Activated naive CD4-positive, alpha-beta T cell treated with anti-CD3 and anti-CD28 coated beads for 36 hours (primary cell): ENCODE results near the gene ALX3. TPM values are rescaled to one million over a fixed set of nuclear protein-coding genes. Genes with fewer than 3 reads are reported as not detected.

Experiments used
- CTCF ChIA-PET: fragments of 350-600 bp; sonication (Branson Sonifier 250); formaldehyde crosslinking; loops from one replicate; lab custom pipeline; 2021; ENCODE audit warnings: antibody characterized with exemption; lab: Charles Lee
- DNase-seq: peaks from one replicate; pipeline ENCODE4 v3.0.0-alpha.2; 2020
- H3K27ac Mint-ChIP-seq: one replicate; pipeline ENCODE4 v1.8.0; 2021; ENCODE audit warnings: mild to moderate bottlenecking, mixed read lengths
- H3K27me3 Mint-ChIP-seq: one replicate; pipeline ENCODE4 v1.8.0; 2021; ENCODE audit warnings: low read depth, mixed read lengths
- H3K36me3 Mint-ChIP-seq: one replicate; pipeline ENCODE4 v1.8.0; 2021; ENCODE audit warnings: low read depth, mixed read lengths
- H3K4me1 Mint-ChIP-seq: one replicate; pipeline ENCODE4 v1.8.0; 2021; ENCODE audit warnings: low read depth, mixed read lengths
- H3K4me3 Mint-ChIP-seq: one replicate; pipeline ENCODE4 v1.8.0; 2021; ENCODE audit warnings: mild to moderate bottlenecking, moderate library complexity, mixed read lengths
- H3K9me3 Mint-ChIP-seq: one replicate; pipeline ENCODE4 v1.8.0; 2021; ENCODE audit warnings: mixed read lengths
- intact Hi-C: fragments of 100-400 bp; cut with micrococcal nuclease; formaldehyde crosslinking; loops from one replicate; pipeline ENCODE4 v1.15.1; 2023
- total RNA-seq, 2 experiments: library from RNA; stranded (reverse); gene quantifications; one replicate each; pipeline ENCODE4 v1.2.3, GENCODE V29; 2021

The ALX3 gene
- total RNA-seq = not detected

DNA sequence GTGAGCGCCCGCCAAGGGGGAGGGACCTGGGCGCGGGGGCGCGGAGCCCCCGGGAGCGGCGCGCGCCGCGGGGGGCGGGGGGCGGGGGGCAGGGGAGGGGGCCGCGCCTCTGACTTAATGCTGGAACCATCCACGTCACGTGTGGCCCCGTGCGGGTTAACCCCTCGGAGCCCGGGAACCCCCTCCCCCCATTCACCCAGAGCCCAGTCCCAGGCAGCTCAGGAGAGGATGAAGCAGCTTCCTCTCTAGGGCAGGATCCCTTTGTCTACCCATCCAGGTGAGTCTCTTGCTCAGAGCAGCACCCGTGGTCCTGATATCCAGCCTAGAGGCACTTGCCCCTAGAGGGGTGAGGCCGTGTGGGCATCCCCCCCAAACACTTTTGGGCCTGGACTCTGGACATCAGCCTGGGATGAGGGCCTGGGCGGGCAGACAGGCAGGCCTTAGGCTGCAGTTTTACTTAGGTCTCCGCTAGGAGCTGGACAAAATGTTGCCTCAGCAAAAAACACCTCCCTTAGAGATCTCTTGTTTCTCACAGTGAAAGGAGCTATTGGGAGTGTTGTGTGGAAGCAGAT, at the start of gene ALX3:
ALX3 (minus strand) TSS at position 2 of the 572 bp plus-strand sequence. CDS start 60 bp downstream, outside the sequence.
- no peak for DNase-seq
- peaks cover 61% of the 10 kb centered on the region for H3K27me3 Mint-ChIP-seq
- no peaks in the 10 kb centered on the region for H3K9me3 Mint-ChIP-seq
- H3K4me1 Mint-ChIP-seq = peaks cover 14% of the 10 kb centered on the region
- peak within 1 kb of the TSS; percentile 52 for H3K4me3 Mint-ChIP-seq
- intact Hi-C loops = no loop called here
- CTCF ChIA-PET = interaction anchor here (1.0 to 2.1 kb wide), 5 partner anchors 11 to 41 kb away, joined by 3 to 16 read pairs (median 4); no protein-coding TSS in a partner anchor
- no peak within 1 kb of the TSS for H3K27ac Mint-ChIP-seq
- H3K36me3 Mint-ChIP-seq = no peaks in the 10 kb centered on the region

DNA sequence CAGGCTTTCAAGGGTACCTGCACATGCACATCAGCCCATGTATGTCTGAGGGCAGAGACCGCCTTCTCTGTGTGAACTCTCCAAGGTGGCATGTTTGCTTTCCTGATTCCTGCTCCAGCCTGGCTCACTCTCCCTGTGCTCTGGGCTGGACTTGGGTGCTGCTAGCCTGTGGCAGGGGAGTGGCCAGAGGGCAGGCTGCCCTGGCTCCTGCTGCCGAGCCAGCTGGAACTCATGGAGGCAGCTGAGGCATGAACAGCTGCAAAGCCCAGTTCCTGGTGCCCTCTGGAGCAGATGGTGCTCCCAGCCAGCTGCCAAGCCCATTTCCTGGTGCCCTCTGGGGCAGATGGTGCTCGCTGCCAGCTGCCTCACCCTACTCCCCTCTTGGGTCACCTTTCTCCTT, 49.4 kb upstream of the ALX3 start:
- Mint-ChIP-seq H3K27ac (no peak overlapping the region), H3K27me3 (peaks cover 20% of the 10 kb centered on the region), H3K36me3 (peaks cover 3% of the 10 kb centered on the region), H3K4me3 (no peak overlapping the region), H3K9me3 (peaks cover 5% of the 10 kb centered on the region), H3K4me1 (peaks cover 4% of the 10 kb centered on the region)
- CTCF ChIA-PET = interaction anchor here (0.6 kb wide), 1 partner anchor 15 kb away, joined by 5 read pairs; no protein-coding TSS in a partner anchor
- intact Hi-C loops = no loop called here
- no peak for DNase-seq

DNA sequence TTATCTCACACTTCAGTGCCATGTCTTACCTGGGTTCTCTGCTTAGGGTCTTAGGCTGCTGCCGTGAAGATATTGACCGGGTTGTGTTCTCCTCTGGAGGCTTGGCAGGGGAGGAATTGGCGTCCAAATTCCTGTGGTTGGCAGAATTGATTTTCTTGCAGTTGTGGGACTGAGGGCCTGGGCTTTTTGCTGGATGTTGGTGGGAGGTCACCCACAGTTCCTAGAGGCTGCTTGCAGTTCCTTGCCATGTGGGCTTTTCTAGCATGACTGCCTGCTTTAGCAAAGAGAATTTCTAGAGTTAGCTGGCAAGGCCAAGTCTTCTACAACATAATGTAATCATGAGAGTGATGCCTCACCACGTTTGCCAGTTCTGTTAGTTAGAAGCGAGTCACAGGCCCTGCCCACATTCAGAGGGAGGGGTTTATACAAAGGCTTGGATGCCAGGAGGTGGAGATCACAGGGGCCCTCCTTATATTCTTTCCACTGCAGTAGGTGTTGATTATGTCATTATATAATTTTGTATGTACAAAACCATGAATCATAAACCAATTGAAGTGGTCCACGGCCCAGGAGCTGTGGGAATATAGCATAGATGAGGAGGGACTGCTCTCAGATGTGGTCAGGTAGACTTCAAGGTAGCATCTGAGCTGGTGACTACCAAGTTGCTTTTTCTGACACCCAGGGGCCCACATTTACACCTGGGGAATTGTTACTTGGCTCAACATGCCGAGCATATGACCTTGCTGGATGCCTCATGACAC, 48.3 kb upstream of the ALX3 start:
- peaks cover 17% of the 10 kb centered on the region for H3K27me3 Mint-ChIP-seq
- intact Hi-C loops = no loop called here
- no peak overlapping the region for H3K27ac Mint-ChIP-seq
- H3K9me3 Mint-ChIP-seq = peaks cover 5% of the 10 kb centered on the region
- peaks cover 3% of the 10 kb centered on the region for H3K36me3 Mint-ChIP-seq
- peaks cover 4% of the 10 kb centered on the region for H3K4me1 Mint-ChIP-seq
- CTCF ChIA-PET = interaction anchor here (0.6 to 3.0 kb wide), 3 partner anchors 14 to 59 kb away, joined by 5 to 12 read pairs (median 11); no protein-coding TSS in a partner anchor
- no peak overlapping the region for H3K4me3 Mint-ChIP-seq
- DNase-seq = peak; percentile 50

GRCh38 chr1:110114784-110115183, 44.3 kb upstream of the ALX3 start:
- intact Hi-C loops = no loop called here
- H3K36me3 Mint-ChIP-seq = no peaks in the 10 kb centered on the region
- no peaks in the 10 kb centered on the region for H3K9me3 Mint-ChIP-seq
- H3K4me1 Mint-ChIP-seq = peaks cover 4% of the 10 kb centered on the region
- H3K27ac Mint-ChIP-seq = no peak overlapping the region
- H3K4me3 Mint-ChIP-seq = no peak overlapping the region
- no peak for DNase-seq
- H3K27me3 Mint-ChIP-seq = peaks cover 10% of the 10 kb centered on the region
- CTCF ChIA-PET = interaction anchor here (0.9 to 3.2 kb wide), 6 partner anchors 10 to 394 kb away, joined by 3 to 25 read pairs (median 5); no protein-coding TSS in a partner anchor

- H3K36me3 Mint-ChIP-seq = no peaks in the 10 kb centered on the region
Observed at GRCh38 chr1:110114173-110114572, 43.7 kb upstream of the ALX3 start.

GRCh38 chr1:110113551-110113950, 43.1 kb upstream of the ALX3 start:
- intact Hi-C loops = no loop called here
- H3K9me3 Mint-ChIP-seq = no peaks in the 10 kb centered on the region
- CTCF ChIA-PET = interaction anchor here (1.1 to 2.4 kb wide), 4 partner anchors 10 to 83 kb away, joined by 3 to 7 read pairs (median 5); no protein-coding TSS in a partner anchor
- H3K36me3 Mint-ChIP-seq = no peaks in the 10 kb centered on the region
- H3K27ac Mint-ChIP-seq = no peak overlapping the region
- DNase-seq = no peak
- H3K27me3 Mint-ChIP-seq = peaks cover 11% of the 10 kb centered on the region
- no peak overlapping the region for H3K4me3 Mint-ChIP-seq
- peaks cover under 1% of the 10 kb centered on the region for H3K4me1 Mint-ChIP-seq

More at GRCh38 chr1:110114173-110114572, 43.7 kb upstream of the ALX3 start:
- CTCF ChIA-PET = interaction anchor here (1.1 to 2.4 kb wide), 4 partner anchors 10 to 84 kb away, joined by 3 to 7 read pairs (median 5); no protein-coding TSS in a partner anchor
- H3K4me1 Mint-ChIP-seq = peaks cover 4% of the 10 kb centered on the region
- intact Hi-C loops = no loop called here
- peaks cover 11% of the 10 kb centered on the region for H3K27me3 Mint-ChIP-seq
- H3K27ac Mint-ChIP-seq = no peak overlapping the region
- no peak for DNase-seq
- no peak overlapping the region for H3K4me3 Mint-ChIP-seq
- H3K9me3 Mint-ChIP-seq = no peaks in the 10 kb centered on the region

- Mint-ChIP-seq H3K4me1 (no peaks in the 10 kb centered on the region), H3K27me3 (peaks cover 11% of the 10 kb centered on the region), H3K4me3 (no peak overlapping the region), H3K36me3 (no peaks in the 10 kb centered on the region), H3K9me3 (no peaks in the 10 kb centered on the region), H3K27ac (no peak overlapping the region)
- no peak for DNase-seq
- intact Hi-C loops = no loop called here
- CTCF ChIA-PET = interaction anchor here (1.3 to 2.4 kb wide), 3 partner anchors 24 to 58 kb away, joined by 3 to 7 read pairs (median 6); no protein-coding TSS in a partner anchor
Observed at GRCh38 chr1:110112656-110113055, 42.2 kb upstream of the ALX3 start.

- no peaks in the 10 kb centered on the region for H3K9me3 Mint-ChIP-seq
- no peaks in the 10 kb centered on the region for H3K4me1 Mint-ChIP-seq
- no peaks in the 10 kb centered on the region for H3K36me3 Mint-ChIP-seq
- peaks cover 7% of the 10 kb centered on the region for H3K27me3 Mint-ChIP-seq
- H3K4me3 Mint-ChIP-seq = no peak within 1 kb of the TSS
- CTCF ChIA-PET = interaction anchor here (1.3 to 1.5 kb wide), 2 partner anchors 53 to 58 kb away, joined by 3 to 6 read pairs; no protein-coding TSS in a partner anchor
- intact Hi-C loops = no loop called here
- H3K27ac Mint-ChIP-seq = no peak within 1 kb of the TSS
- DNase-seq = no peak
Observed at GRCh38 chr1:110112143-110112542, 41.7 kb upstream of the ALX3 start, which contains the start of gene UBL4B. Gene UBL4B, plus strand, starts transcription at chr1:110112443. Its CDS starts 92 bp downstream, at chr1:110112535.

- no peak overlapping the region for H3K27ac Mint-ChIP-seq
- CTCF ChIA-PET = interaction anchor here (3.6 kb wide), 1 partner anchor 23 kb away, joined by 10 read pairs; no protein-coding TSS in a partner anchor
Observed at GRCh38 chr1:110111081-110111480, 40.6 kb upstream of the ALX3 start.

DNA sequence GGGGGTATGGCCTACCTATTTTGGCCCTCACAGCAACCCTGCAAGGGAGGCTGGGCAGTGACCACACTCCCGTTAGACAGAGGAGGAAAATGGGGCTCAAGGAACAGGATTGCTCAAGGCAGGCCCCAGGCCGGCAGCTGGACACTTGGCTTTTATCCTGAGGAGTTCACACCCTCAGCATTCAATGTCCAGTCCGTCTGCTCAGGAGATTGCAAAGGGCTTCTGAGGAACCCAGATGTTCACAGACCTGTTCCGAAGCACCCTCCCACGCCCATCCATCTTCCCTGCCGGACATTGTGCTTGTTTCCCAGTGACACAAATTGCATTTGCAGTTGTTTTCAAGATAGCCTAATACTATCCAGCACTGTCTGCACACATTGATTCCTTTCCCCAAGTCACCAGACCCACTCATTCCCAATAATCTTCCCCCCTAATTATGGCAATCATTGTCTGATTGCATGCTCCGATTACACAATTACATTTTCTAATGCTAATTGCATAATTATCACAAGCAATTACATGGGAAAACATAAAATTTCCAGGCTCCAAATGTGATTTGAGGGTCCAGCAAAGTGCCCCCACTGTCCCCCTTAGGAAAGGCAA, 37.5 kb upstream of the ALX3 start:
- H3K4me1 Mint-ChIP-seq = no peaks in the 10 kb centered on the region
- intact Hi-C loops = no loop called here
- H3K4me3 Mint-ChIP-seq = no peak overlapping the region
- H3K27me3 Mint-ChIP-seq = peaks cover 2% of the 10 kb centered on the region
- H3K9me3 Mint-ChIP-seq = no peaks in the 10 kb centered on the region
- H3K36me3 Mint-ChIP-seq = no peaks in the 10 kb centered on the region
- CTCF ChIA-PET = interaction anchor here (1.3 to 8.1 kb wide), 5 partner anchors 9 to 78 kb away, joined by 4 to 103 read pairs (median 35); no protein-coding TSS in a partner anchor
- no peak overlapping the region for H3K27ac Mint-ChIP-seq
- DNase-seq = no peak

More at GRCh38 chr1:110111081-110111480, 40.6 kb upstream of the ALX3 start:
- DNase-seq = no peak
- Mint-ChIP-seq H3K4me3 (no peak overlapping the region), H3K27me3 (peaks cover 2% of the 10 kb centered on the region), H3K36me3 (no peaks in the 10 kb centered on the region), H3K4me1 (no peaks in the 10 kb centered on the region), H3K9me3 (no peaks in the 10 kb centered on the region)
- intact Hi-C loops = no loop called here

DNA sequence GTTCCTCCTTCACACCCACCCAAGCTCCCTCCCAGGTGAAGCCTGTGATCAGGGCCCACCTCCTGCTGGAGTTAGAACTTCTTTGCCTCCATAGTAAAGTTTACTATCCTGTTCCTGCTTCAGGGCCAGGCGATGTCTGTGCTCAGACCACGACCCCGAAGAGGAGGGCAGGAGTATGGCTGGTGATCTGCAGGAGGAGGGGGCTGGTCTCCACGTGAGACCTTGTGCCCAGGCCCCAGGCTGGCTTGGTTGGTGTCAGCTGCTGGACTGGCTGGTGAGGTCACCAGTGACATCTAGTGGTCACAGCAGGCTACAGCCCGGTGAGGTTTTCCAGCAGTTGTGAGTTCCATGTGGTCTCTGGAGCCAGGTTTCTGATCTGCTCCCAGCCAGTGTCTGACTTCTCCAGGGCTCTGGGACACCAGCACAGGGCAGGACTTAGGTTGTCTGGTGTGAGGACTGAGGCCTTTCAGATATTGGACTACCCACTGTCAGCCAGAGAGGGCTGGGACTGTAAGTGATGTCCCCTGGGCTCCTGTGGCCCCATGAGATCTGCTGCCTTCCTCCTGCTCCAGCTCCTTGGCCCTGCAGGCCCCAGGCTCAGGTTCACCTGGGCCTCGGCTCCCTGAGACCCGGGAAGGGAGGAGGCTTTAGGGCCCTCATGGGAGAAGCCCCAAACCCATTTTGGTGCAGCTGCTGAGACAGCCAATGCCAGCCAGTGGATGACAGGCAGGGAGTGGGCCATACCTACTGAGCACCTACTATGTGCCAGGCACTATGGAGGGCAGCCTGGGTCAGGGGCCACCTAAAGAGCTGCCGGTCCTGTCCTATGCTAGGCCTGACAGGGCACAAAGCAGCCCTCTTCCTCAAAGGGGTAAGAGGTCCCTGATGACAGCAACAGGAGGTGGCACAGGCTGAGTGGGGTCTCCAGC, 35.8 kb upstream of the ALX3 start:
- Mint-ChIP-seq H3K27me3 (peaks cover 2% of the 10 kb centered on the region), H3K36me3 (no peaks in the 10 kb centered on the region), H3K27ac (no peak overlapping the region), H3K4me3 (no peak overlapping the region), H3K4me1 (no peaks in the 10 kb centered on the region), H3K9me3 (no peaks in the 10 kb centered on the region)
- CTCF ChIA-PET = interaction anchor here (0.7 to 8.1 kb wide), 24 partner anchors 10 to 86 kb away, joined by 3 to 103 read pairs (median 6); partner anchors contain the start of gene ALX3
- peak; percentile 78 for DNase-seq
- intact Hi-C loops = loop anchor here (1.0 kb wide), 4 partner anchors 18 to 77 kb away; no protein-coding TSS in a partner anchor
